Tibial nerve (tissue), 4 donors: ENCODE measurements around the gene MCF2L2.

Source experiments
- EP300 ChIP-seq, 2 donors: sonication (generic); formaldehyde crosslinking; IDR thresholded peaks; one replicate each; pipeline ENCODE4 v1.6.1; 2017; ENCODE audit warnings: antibody characterized with exemption in 2 of 2, mild to moderate bottlenecking in 1 of 2
- POLR2A ChIP-seq, 2 donors: fragments of 450-650 bp; IDR thresholded peaks; one replicate each; pipeline ENCODE4 v1.6.1; 2017; ENCODE audit warnings: antibody characterized with exemption in 2 of 2, mild to moderate bottlenecking in 2 of 2, moderate library complexity in 2 of 2
- TF ChIP-seq, protein P1 (sequence below), 5 experiments: fragments of 200-600 bp in 3 of 5; fragments of 450-650 bp in 2 of 5; sonication (generic) in 3 of 5; IDR thresholded peaks; one replicate each; pipeline ENCODE4 v1.5.1; 2016 to 2019; ENCODE audit warnings: antibody characterized with exemption in 5 of 5, mild to moderate bottlenecking in 3 of 5, moderate library complexity in 2 of 5

DNA sequence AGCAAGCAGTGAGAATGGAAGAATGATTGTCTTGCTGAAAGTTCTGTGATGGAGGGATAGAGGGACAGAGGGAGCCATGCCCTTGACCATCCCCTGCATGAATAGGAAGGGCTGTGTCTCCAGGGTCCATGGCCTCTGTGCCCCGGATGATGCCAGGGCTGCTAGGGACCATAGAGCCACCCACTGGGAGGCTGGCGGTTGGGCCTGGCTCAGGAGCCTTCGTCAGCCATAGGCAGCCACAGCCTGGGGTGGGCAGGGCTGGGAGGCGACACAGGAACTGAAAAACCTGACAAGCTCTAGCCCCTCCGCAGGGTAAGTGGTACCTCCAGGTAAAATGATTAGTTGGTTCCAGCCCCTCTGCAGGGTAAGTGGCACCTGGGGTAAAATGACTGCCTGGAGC, 246.8 kb downstream of the MCF2L2 start:
- TF ChIP-seq, protein P1, sequence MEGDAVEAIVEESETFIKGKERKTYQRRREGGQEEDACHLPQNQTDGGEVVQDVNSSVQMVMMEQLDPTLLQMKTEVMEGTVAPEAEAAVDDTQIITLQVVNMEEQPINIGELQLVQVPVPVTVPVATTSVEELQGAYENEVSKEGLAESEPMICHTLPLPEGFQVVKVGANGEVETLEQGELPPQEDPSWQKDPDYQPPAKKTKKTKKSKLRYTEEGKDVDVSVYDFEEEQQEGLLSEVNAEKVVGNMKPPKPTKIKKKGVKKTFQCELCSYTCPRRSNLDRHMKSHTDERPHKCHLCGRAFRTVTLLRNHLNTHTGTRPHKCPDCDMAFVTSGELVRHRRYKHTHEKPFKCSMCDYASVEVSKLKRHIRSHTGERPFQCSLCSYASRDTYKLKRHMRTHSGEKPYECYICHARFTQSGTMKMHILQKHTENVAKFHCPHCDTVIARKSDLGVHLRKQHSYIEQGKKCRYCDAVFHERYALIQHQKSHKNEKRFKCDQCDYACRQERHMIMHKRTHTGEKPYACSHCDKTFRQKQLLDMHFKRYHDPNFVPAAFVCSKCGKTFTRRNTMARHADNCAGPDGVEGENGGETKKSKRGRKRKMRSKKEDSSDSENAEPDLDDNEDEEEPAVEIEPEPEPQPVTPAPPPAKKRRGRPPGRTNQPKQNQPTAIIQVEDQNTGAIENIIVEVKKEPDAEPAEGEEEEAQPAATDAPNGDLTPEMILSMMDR (IDR thresholded peaks at IDR 0.05): no peak
- TF ChIP-seq EP300 (IDR thresholded peaks at IDR 0.05) (no peak), POLR2A (IDR thresholded peaks at IDR 0.05) (no peak)
